ENCODE measurements around the gene LAMC2.
A peak's percentile ranks its signal among the peaks of the same experiment; 100 is the strongest.

The LAMC2 gene

DNA sequence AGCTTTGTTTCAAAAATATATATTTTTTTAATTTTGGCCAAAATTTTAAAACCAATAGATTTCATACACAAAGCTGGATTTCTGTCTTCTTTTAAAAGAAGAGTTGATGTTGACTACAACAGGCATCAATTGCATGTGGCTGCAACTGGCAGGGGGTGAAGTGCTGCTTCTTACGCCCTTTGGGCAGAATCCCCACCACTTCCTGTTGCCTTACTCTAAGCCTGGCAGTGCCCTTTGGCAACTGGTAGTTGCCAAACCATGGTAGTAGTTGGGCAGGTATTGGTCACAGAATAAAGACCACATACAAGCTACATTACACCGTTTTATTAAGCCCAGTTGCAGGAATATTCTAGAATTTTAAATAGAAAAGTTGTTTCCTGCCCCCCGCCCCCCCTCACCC is 17.0 kb downstream of the LAMC2 start:
- peaks cover 31% of the 10 kb centered on the region for H3K4me1 ChIP-seq (ENCODE audit: insufficient read depth, poor library complexity, severe bottlenecking)
- DNase-seq (ENCODE audit: low spot score) = no peak

DNA sequence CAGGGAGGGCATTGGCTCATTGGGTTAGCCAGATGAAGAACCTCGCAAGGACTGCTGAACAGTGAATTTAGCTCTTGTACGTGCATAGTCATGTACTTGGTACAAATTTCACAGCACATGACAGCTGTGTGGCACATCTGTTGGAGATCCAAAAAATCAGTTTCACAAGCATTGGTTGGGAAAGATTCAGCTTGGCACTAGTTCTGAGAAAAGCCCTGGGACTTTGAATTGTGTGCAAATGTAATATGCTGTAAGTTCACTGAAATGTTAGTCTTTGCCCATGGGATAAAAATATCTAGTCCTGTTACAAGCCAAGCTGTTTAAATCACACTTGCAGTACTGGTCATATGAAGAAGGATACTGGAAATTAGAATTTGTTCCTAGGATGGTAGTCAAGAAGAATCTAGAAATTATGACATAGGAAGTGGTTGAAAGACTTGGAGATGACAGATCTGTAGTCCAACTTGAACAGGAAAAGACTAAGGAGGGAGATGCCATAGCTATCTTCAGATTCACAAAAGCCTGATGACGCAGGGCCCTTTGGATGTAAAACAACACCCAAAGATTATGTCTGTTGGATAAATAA is 19.2 kb downstream of the LAMC2 start:
- ATAC-seq (ENCODE audit: low read depth) = no peak
- no peak for DNase-seq (ENCODE audit: low spot score)

More for the DNA sequence above, 17.0 kb downstream of the LAMC2 start:
- TF ChIP-seq, protein P1, sequence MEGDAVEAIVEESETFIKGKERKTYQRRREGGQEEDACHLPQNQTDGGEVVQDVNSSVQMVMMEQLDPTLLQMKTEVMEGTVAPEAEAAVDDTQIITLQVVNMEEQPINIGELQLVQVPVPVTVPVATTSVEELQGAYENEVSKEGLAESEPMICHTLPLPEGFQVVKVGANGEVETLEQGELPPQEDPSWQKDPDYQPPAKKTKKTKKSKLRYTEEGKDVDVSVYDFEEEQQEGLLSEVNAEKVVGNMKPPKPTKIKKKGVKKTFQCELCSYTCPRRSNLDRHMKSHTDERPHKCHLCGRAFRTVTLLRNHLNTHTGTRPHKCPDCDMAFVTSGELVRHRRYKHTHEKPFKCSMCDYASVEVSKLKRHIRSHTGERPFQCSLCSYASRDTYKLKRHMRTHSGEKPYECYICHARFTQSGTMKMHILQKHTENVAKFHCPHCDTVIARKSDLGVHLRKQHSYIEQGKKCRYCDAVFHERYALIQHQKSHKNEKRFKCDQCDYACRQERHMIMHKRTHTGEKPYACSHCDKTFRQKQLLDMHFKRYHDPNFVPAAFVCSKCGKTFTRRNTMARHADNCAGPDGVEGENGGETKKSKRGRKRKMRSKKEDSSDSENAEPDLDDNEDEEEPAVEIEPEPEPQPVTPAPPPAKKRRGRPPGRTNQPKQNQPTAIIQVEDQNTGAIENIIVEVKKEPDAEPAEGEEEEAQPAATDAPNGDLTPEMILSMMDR (IDR thresholded peaks at IDR 0.05; ENCODE audit: poor library complexity, severe bottlenecking) = no peak
- Histone ChIP-seq H3K27ac (ENCODE audit: poor library complexity, severe bottlenecking) (peak overlapping the region; percentile 96), H3K27me3 (ENCODE audit: insufficient read depth, poor library complexity, severe bottlenecking) (no peaks in the 10 kb centered on the region), H3K36me3 (ENCODE audit: low read depth) (peaks cover 91% of the 10 kb centered on the region), H3K9me3 (ENCODE audit: severe bottlenecking) (no peaks in the 10 kb centered on the region), H3K4me3 (ENCODE audit: severe bottlenecking) (no peak overlapping the region)
- ATAC-seq (ENCODE audit: low read depth) = no peak

DNA sequence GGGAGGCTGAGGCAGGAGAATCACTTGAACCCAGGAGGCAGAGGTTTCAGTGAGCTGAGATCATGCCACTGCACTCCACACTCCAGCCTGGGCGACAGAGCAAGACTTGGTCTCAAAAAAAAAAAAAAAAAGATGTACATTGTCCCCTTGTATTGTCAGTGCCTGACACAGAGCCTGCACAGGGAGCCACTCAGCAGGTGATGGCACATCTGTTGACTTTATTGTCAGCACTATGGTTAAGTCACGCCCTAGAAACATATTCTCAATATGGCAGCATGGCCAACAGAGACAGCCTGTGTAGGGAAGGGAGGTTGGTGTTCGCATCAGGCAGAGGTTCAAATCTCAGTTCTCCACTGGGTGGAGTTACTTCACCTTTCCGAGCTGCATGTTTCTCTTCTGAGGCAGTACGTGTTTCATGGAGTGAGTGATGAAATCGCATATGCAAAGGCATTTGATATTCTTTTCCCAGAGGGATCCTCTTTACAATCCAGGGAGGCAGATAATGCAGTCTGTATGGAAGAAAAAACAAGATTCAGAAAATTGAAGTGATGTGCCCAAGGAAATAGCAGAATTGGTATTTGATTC is 20.6 kb downstream of the LAMC2 start:
- H3K4me1 ChIP-seq (ENCODE audit: insufficient read depth, poor library complexity, severe bottlenecking) = peaks cover 48% of the 10 kb centered on the region
- TF ChIP-seq, protein P1 (IDR thresholded peaks at IDR 0.05; ENCODE audit: poor library complexity, severe bottlenecking) = no peak

More for the DNA sequence above, 19.2 kb downstream of the LAMC2 start:
- TF ChIP-seq, protein P1 (IDR thresholded peaks at IDR 0.05; ENCODE audit: poor library complexity, severe bottlenecking) = no peak
- Histone ChIP-seq H3K9me3 (ENCODE audit: severe bottlenecking) (no peaks in the 10 kb centered on the region), H3K27me3 (ENCODE audit: insufficient read depth, poor library complexity, severe bottlenecking) (no peaks in the 10 kb centered on the region), H3K27ac (ENCODE audit: poor library complexity, severe bottlenecking) (peak overlapping the region; percentile 96), H3K4me1 (ENCODE audit: insufficient read depth, poor library complexity, severe bottlenecking) (peaks cover 36% of the 10 kb centered on the region), H3K36me3 (ENCODE audit: low read depth) (peaks cover 95% of the 10 kb centered on the region), H3K4me3 (ENCODE audit: severe bottlenecking) (no peak overlapping the region)

GRCh38 chr1:183209533-183210158 is 23.6 kb downstream of the LAMC2 start:
- H3K27ac ChIP-seq (ENCODE audit: poor library complexity, severe bottlenecking) = peak overlapping the region; percentile 96
- no peaks in the 10 kb centered on the region for H3K27me3 ChIP-seq (ENCODE audit: insufficient read depth, poor library complexity, severe bottlenecking)
- peaks cover 96% of the 10 kb centered on the region for H3K36me3 ChIP-seq (ENCODE audit: low read depth)
- no peaks in the 10 kb centered on the region for H3K9me3 ChIP-seq (ENCODE audit: severe bottlenecking)
- no peak overlapping the region for H3K4me3 ChIP-seq (ENCODE audit: severe bottlenecking)
- peaks cover 50% of the 10 kb centered on the region for H3K4me1 ChIP-seq (ENCODE audit: insufficient read depth, poor library complexity, severe bottlenecking)
- ATAC-seq (ENCODE audit: low read depth) = peak; percentile 79
- DNase-seq (ENCODE audit: low spot score) = no peak
- TF ChIP-seq, protein P1 (IDR thresholded peaks at IDR 0.05; ENCODE audit: poor library complexity, severe bottlenecking) = no peak

More for the DNA sequence above, 20.6 kb downstream of the LAMC2 start:
- Histone ChIP-seq H3K9me3 (ENCODE audit: severe bottlenecking) (no peaks in the 10 kb centered on the region), H3K4me3 (ENCODE audit: severe bottlenecking) (no peak overlapping the region), H3K27me3 (ENCODE audit: insufficient read depth, poor library complexity, severe bottlenecking) (no peaks in the 10 kb centered on the region), H3K36me3 (ENCODE audit: low read depth) (peaks cover 95% of the 10 kb centered on the region), H3K27ac (ENCODE audit: poor library complexity, severe bottlenecking) (peak overlapping the region; percentile 96)
- no peak for DNase-seq (ENCODE audit: low spot score)
- ATAC-seq (ENCODE audit: low read depth) = peak; percentile 7; the same call in 2 of the 3 replicates

Data from RWPE2 (cell line).